K562 (cell line): ENCODE results near the gene CA6. TPM values are rescaled to one million over a fixed set of nuclear protein-coding genes. Genes with fewer than 3 reads are reported as not detected.

Experiments used
- ARID4B ChIP-seq: sonication (generic); formaldehyde crosslinking; IDR thresholded peaks from 2 replicates; pipeline ENCODE4 v1.8.0; 2022; ENCODE audit warnings: mild to moderate bottlenecking, missing genetic modification reagents
- ATF3 ChIP-seq, 2 experiments: fragments of 450-650 bp in 1 of 2; sonication (generic) in 1 of 2; formaldehyde crosslinking in 1 of 2; IDR thresholded peaks in 1 of 2; conservative IDR thresholded peaks in 1 of 2; 2 replicates each; pipeline versions ENCODE4 v1.6.1 to v1.8.1; 2016 to 2023; ENCODE audit warnings: mild to moderate bottlenecking in 2 of 2, moderate library complexity in 2 of 2, inconsistent platforms in 1 of 2, missing genetic modification reagents in 1 of 2
- CHD7 ChIP-seq: fragments of 200-600 bp; sonication (generic); IDR thresholded peaks from one replicate; pipeline ENCODE4 v1.6.1; 2012; ENCODE audit warnings: mild to moderate bottlenecking, low read depth, low read length, inconsistent platforms
- FOSL1 ChIP-seq: fragments of 200-800 bp; sonication (Bioruptor generic); conservative IDR thresholded peaks from 2 replicates; pipeline ENCODE4 v1.6.1; 2016; ENCODE audit warnings: missing genetic modification characterization, missing compliant biosample characterization
- SMC3 ChIP-seq: conservative IDR thresholded peaks from 2 replicates; pipeline ENCODE4 v1.6.1; 2011; ENCODE audit warnings: low read depth, low read length, improper control_type of control experiment; ENCODE audit not compliant: insufficient read depth
- ZNF518B ChIP-seq: fragments of 250-450 bp; sonication (Bioruptor Pico); IDR thresholded peaks from 2 replicates; pipeline ENCODE4 v1.5.0; 2021; ENCODE audit warnings: mild to moderate bottlenecking, moderate library complexity
- polyA plus RNA-seq, 8 experiments: library from polyadenylated mRNA; depleted of rRNA in 4 of 8; stranded (reverse) in 5 of 8; unstranded in 3 of 8; fragments of >200 nt; fragmentation: Nextera tagmentation in 2 of 8; fragmentation: Illumina TruSeq in 1 of 8; extraction: Ambion mirVana in 2 of 8; extraction: Trizol in 1 of 8; gene quantifications; 2 replicates each; pipeline versions ENCODE4 v1.2.1 to v1.2.3, GENCODE V29; 2011 to 2014; ENCODE audit warnings: inconsistent platforms in 1 of 8, missing spikeins in 1 of 8
- total RNA-seq, 7 experiments: library from RNA; depleted of rRNA in 6 of 7; stranded (reverse); fragments of >200 nt in 6 of 7; fragmentation: Illumina TruSeq in 2 of 7; extraction: Trizol in 2 of 7; gene quantifications; 2 replicates each; pipeline versions ENCODE4 v1.2.1 to v1.2.3, GENCODE V29; 2011 to 2021; ENCODE audit warnings: low replicate concordance in 1 of 7

The CA6 gene
- total and polyA plus RNA-seq, 9 of the 15 experiments (the other 6 are each of a cell fraction or from before 2014, with no cell fraction given): not detected

- TF ChIP-seq FOSL1 (tag) (peak; percentile 89), SMC3 (no peak), ARID4B (CRISPR knock-in tag) (no peak), ATF3 (IDR thresholded peaks at IDR 0.05) (peak; percentile 86), ATF3 (CRISPR knock-in tag; conservative IDR thresholded peaks at IDR 0.05) (no peak), CHD7 (no peak), ZNF518B (CRISPR knock-in tag) (no peak)
Observed at GRCh38 chr1:8903410-8903809, 42.3 kb upstream of the CA6 start (continued).
